ENCODE results near the gene RPS23. TPM values are rescaled to one million over a fixed set of nuclear protein-coding genes. Genes with fewer than 3 reads are reported as not detected.

The RPS23 gene
- total RNA-seq, 1 experiment from 2014 or later: 3,610 TPM

GRCh38 chr5:82257729-82258128, 20.4 kb downstream of the RPS23 start:
- in situ Hi-C loops (cut with HindIII; ENCODE audit: low sequenced_read_pairs): no loop called here
- no peak for DNase-seq (ENCODE audit: low spot score)

DNA sequence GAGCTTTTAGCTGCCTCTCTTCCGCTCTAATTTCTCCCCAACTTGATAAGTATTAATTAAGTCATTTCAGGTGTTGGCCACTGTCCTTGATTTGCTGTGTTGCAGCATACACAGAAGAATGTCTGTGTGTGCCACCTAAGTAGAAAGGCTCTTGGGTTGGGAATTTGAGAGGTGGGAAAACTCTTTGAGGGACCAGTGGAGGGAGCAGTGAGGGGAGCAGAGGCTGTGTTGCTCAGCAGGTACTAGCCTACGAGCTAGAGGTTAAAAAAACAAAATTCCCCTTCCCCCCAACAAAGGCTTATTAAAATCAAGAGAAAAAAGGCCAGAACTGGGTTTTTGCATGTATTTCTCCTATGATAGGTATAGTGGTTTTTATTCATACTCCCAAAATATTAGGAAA, 20.9 kb downstream of the RPS23 start:
- in situ Hi-C loops (cut with HindIII; ENCODE audit: low sequenced_read_pairs): no loop called here
- DNase-seq (ENCODE audit: low spot score): no peak

DNA sequence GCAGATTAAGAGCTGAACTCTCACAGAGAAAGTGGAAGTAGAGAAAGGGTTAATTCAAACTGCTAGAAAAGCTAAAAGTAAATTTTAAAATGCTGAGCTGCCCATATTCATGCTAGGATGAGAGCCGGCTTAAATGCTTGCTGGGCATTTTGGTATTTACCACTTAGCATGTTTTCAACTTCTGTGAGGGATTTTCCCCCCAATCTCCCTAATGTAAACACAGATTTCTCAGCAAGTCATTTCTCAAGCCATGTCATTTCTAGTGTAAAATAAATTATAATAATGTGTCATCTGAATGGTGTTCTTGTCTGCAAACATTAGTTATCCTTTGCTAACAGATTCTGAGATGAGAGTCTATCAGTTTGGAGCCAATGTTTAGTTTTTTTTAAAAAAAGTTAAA, 22.3 kb downstream of the RPS23 start:
- in situ Hi-C loops (cut with HindIII; ENCODE audit: low sequenced_read_pairs): no loop called here
- DNase-seq (ENCODE audit: low spot score): no peak

DNA sequence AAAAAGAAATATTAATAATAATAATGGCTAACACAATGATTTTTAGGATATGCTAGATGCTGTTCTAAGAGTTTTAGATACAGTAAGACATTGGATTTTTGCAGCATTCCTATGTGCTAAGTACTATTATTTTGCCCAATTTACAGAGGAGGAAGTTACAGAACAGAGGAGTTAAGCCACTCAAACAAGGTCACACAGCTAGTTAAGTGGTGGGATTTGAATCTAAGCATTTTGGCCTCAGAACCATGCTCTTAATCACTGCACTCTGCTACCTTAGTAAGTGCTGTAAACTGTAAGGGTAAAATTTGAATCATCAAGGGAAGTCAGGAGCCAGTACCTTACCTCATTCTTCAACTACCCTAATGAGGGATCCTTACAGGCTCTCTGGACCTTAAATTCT, 25.4 kb downstream of the RPS23 start:
- DNase-seq (ENCODE audit: low spot score): no peak
- in situ Hi-C loops (cut with HindIII; ENCODE audit: low sequenced_read_pairs): no loop called here

- in situ Hi-C loops (cut with HindIII; ENCODE audit: low sequenced_read_pairs): no loop called here
- no peak for DNase-seq (ENCODE audit: low spot score)
These were observed 31.1 kb downstream of the RPS23 start for GRCh38 chr5:82246960-82247574.

DNA sequence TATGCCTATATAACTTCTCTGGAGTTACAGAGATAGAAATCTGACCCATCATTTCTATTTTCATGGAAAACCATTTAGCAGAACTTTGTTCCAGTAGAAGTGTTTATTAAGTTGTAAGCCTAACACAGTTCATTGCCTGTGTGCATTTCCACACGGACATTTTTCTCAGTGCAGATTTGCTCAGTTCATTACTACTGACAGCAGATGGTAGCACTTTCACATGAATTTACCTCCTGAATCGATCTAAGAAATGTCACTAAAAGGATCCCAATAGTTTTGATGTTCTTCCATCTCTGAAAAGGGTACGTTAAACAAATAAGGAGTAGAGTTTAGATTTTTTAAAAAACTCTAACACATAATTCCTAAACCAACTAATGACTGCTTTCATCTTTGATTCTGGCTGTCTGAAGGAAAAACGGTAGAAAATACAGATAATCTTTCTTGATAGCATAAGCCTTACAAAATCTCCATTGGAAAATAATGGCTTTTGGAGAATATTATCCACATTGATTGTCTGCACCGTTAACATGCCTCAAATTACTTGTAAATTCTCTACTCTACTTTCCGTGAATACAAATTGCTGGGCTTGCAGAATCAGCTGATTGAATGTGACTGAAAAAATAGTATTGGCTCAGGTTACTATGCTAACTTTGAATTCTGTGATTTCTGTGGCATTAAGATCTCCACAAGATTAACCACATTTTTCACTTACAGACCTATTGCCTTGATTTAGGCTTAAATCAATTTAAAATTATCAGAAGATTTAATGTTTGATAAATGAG, 33.1 kb downstream of the RPS23 start:
- DNase-seq (ENCODE audit: low spot score): peak; percentile 16
- in situ Hi-C loops (cut with HindIII; ENCODE audit: low sequenced_read_pairs): no loop called here

DNA sequence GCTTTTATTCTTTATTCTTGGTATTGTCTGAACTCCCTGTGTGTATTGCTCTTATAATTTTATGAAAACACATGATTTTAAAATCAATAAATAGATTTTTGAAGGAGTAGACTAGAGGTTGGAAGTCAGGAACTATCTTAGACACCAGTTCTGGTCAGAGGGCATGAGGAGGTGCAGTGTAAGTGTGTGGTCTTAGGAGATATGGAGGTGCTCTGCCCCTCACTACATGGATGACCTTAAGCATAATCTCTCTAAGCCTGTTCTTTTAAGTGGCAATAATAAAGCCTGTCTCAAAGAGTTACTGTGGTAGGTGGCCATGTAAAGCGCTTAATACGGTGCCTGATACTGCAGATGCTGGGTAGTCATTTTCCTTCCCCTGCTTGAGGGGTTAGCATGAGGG, 34.0 kb downstream of the RPS23 start:
- in situ Hi-C loops (cut with HindIII; ENCODE audit: low sequenced_read_pairs): no loop called here
- no peak for DNase-seq (ENCODE audit: low spot score)

GRCh38 chr5:82234885-82235284, 43.3 kb downstream of the RPS23 start:
- in situ Hi-C loops (cut with HindIII; ENCODE audit: low sequenced_read_pairs): no loop called here
- no peak for DNase-seq (ENCODE audit: low spot score)

- in situ Hi-C loops (cut with HindIII; ENCODE audit: low sequenced_read_pairs): no loop called here
These were observed 52.5 kb downstream of the RPS23 start for GRCh38 chr5:82225525-82226172.

More at GRCh38 chr5:82225525-82226172, 52.5 kb downstream of the RPS23 start:
- DNase-seq (ENCODE audit: low spot score): peak; percentile 76
